Measurements from ENCODE around the gene PHLDB1.
"Not testable (repeated sequence)": the region's sequence is repeated elsewhere in the genome, so short reads cannot be mapped to it uniquely, and the experiment has no call there.

The PHLDB1 gene

GRCh38 chr11:118662401-118663271 is 55.2 kb downstream of the PHLDB1 start:
- TF ChIP-seq TAF1 (IDR thresholded peaks at IDR 0.05; ENCODE audit: low read depth, low read length) (no peak), POLR2A (IDR thresholded peaks at IDR 0.05; ENCODE audit: low read depth, low read length) (no peak), POU2F2 (IDR thresholded peaks at IDR 0.05; ENCODE audit: low read depth, low read length) (no peak), SPI1 (IDR thresholded peaks at IDR 0.05; ENCODE audit: low read depth, low read length) (no peak), PAX5 (IDR thresholded peaks at IDR 0.05; ENCODE audit: insufficient read depth, low read length, severe bottlenecking) (no peak), POLR2AphosphoS5 (IDR thresholded peaks at IDR 0.05; ENCODE audit: low read depth, low read length) (no peak)
- FAIRE-seq (no peak), DNase-seq (ENCODE audit: insufficient read length, low spot score) (no peak)

- no peak for FAIRE-seq
- no peak for DNase-seq (ENCODE audit: insufficient read length, low spot score)
- TF ChIP-seq SPI1 (IDR thresholded peaks at IDR 0.05; ENCODE audit: low read depth, low read length) = no peak
Measured at GRCh38 chr11:118663381-118663780, 56.0 kb downstream of the PHLDB1 start.

GRCh38 chr11:118663902-118664301 is 56.5 kb downstream of the PHLDB1 start:
- FAIRE-seq = no peak
- no peak for DNase-seq (ENCODE audit: insufficient read length, low spot score)
- TF ChIP-seq POLR2A (IDR thresholded peaks at IDR 0.05; ENCODE audit: low read depth, low read length) = no peak
- no peak for TF ChIP-seq SPI1 (IDR thresholded peaks at IDR 0.05; ENCODE audit: low read depth, low read length)
- no peak for TF ChIP-seq TAF1 (IDR thresholded peaks at IDR 0.05; ENCODE audit: low read depth, low read length)
- TF ChIP-seq PAX5 (IDR thresholded peaks at IDR 0.05; ENCODE audit: insufficient read depth, low read length, severe bottlenecking) = no peak
- no peak for TF ChIP-seq POU2F2 (IDR thresholded peaks at IDR 0.05; ENCODE audit: low read depth, low read length)
- no peak for TF ChIP-seq POLR2AphosphoS5 (IDR thresholded peaks at IDR 0.05; ENCODE audit: low read depth, low read length)

GRCh38 chr11:118666371-118666770 is 59.0 kb downstream of the PHLDB1 start:
- no peak for TF ChIP-seq POU2F2 (IDR thresholded peaks at IDR 0.05; ENCODE audit: low read depth, low read length)
- DNase-seq (ENCODE audit: insufficient read length, low spot score) (no peak), FAIRE-seq (no peak)

- DNase-seq (ENCODE audit: insufficient read length, low spot score) (no peak), FAIRE-seq (no peak)
- no peak for TF ChIP-seq PAX5 (IDR thresholded peaks at IDR 0.05; ENCODE audit: insufficient read depth, low read length, severe bottlenecking)
- TF ChIP-seq SPI1 (IDR thresholded peaks at IDR 0.05; ENCODE audit: low read depth, low read length) = no peak
- TF ChIP-seq TAF1 (IDR thresholded peaks at IDR 0.05; ENCODE audit: low read depth, low read length) = no peak
- TF ChIP-seq POLR2A (IDR thresholded peaks at IDR 0.05; ENCODE audit: low read depth, low read length) = no peak
- TF ChIP-seq POU2F2 (IDR thresholded peaks at IDR 0.05; ENCODE audit: low read depth, low read length) = no peak
- TF ChIP-seq POLR2AphosphoS5 (IDR thresholded peaks at IDR 0.05; ENCODE audit: low read depth, low read length) = no peak
Measured at GRCh38 chr11:118670063-118670462, 62.6 kb downstream of the PHLDB1 start.

GRCh38 chr11:118671254-118671653 is 63.8 kb downstream of the PHLDB1 start:
- no peak for DNase-seq (ENCODE audit: insufficient read length, low spot score)
- TF ChIP-seq POLR2A (IDR thresholded peaks at IDR 0.05; ENCODE audit: low read depth, low read length) (no peak), SPI1 (IDR thresholded peaks at IDR 0.05; ENCODE audit: low read depth, low read length) (no peak), PAX5 (IDR thresholded peaks at IDR 0.05; ENCODE audit: insufficient read depth, low read length, severe bottlenecking) (no peak), POLR2AphosphoS5 (IDR thresholded peaks at IDR 0.05; ENCODE audit: low read depth, low read length) (no peak), POU2F2 (IDR thresholded peaks at IDR 0.05; ENCODE audit: low read depth, low read length) (no peak), TAF1 (IDR thresholded peaks at IDR 0.05; ENCODE audit: low read depth, low read length) (no peak)
- FAIRE-seq = no peak

GRCh38 chr11:118672846-118673245 is 65.4 kb downstream of the PHLDB1 start:
- TF ChIP-seq TAF1 (IDR thresholded peaks at IDR 0.05; ENCODE audit: low read depth, low read length) (no peak), POLR2AphosphoS5 (IDR thresholded peaks at IDR 0.05; ENCODE audit: low read depth, low read length) (no peak), PAX5 (IDR thresholded peaks at IDR 0.05; ENCODE audit: insufficient read depth, low read length, severe bottlenecking) (no peak), SPI1 (IDR thresholded peaks at IDR 0.05; ENCODE audit: low read depth, low read length) (no peak), POU2F2 (IDR thresholded peaks at IDR 0.05; ENCODE audit: low read depth, low read length) (no peak), POLR2A (IDR thresholded peaks at IDR 0.05; ENCODE audit: low read depth, low read length) (no peak)
- FAIRE-seq = no peak
- no peak for DNase-seq (ENCODE audit: insufficient read length, low spot score)

- FAIRE-seq (no peak), DNase-seq (ENCODE audit: insufficient read length, low spot score) (no peak)
- TF ChIP-seq POLR2A (IDR thresholded peaks at IDR 0.05; ENCODE audit: low read depth, low read length) (no peak), SPI1 (IDR thresholded peaks at IDR 0.05; ENCODE audit: low read depth, low read length) (no peak), POLR2AphosphoS5 (IDR thresholded peaks at IDR 0.05; ENCODE audit: low read depth, low read length) (no peak), POU2F2 (IDR thresholded peaks at IDR 0.05; ENCODE audit: low read depth, low read length) (no peak), TAF1 (IDR thresholded peaks at IDR 0.05; ENCODE audit: low read depth, low read length) (no peak), PAX5 (IDR thresholded peaks at IDR 0.05; ENCODE audit: insufficient read depth, low read length, severe bottlenecking) (no peak)
Measured at GRCh38 chr11:118673361-118674081, 66.1 kb downstream of the PHLDB1 start.

GRCh38 chr11:118674082-118674435 is 66.6 kb downstream of the PHLDB1 start:
- TF ChIP-seq POLR2A (IDR thresholded peaks at IDR 0.05; ENCODE audit: low read depth, low read length) = no peak
- TF ChIP-seq POU2F2 (IDR thresholded peaks at IDR 0.05; ENCODE audit: low read depth, low read length) = no peak
- FAIRE-seq (no peak), DNase-seq (ENCODE audit: insufficient read length, low spot score) (no peak)

- no peak for DNase-seq (ENCODE audit: insufficient read length, low spot score)
- TF ChIP-seq POU2F2 (IDR thresholded peaks at IDR 0.05; ENCODE audit: low read depth, low read length) = no peak
- TF ChIP-seq SPI1 (IDR thresholded peaks at IDR 0.05; ENCODE audit: low read depth, low read length) = no peak
- no peak for FAIRE-seq
Measured at GRCh38 chr11:118677977-118678376, 70.6 kb downstream of the PHLDB1 start.

- DNase-seq (ENCODE audit: insufficient read length, low spot score); FAIRE-seq: not testable (repeated sequence)
Measured at GRCh38 chr11:118678908-118679307, 71.5 kb downstream of the PHLDB1 start.

All from GM12891 (cell line).